Measurements from ENCODE around the gene TRIM33. TPM values are rescaled to one million over a fixed set of nuclear protein-coding genes. Genes with fewer than 3 reads are reported as not detected.
"Not testable (repeated sequence)": the region's sequence is repeated elsewhere in the genome, so short reads cannot be mapped to it uniquely, and the experiment has no call there.

TRIM33 gene
- polyA plus RNA-seq, 1 donor (not counting 4 experiments of a cell fraction or from before 2014, with no cell fraction given) = 26.4 TPM

GRCh38 chr1:114368560-114369255 is 142.3 kb downstream of the TRIM33 start:
- no peak for TF ChIP-seq EZH2 (IDR thresholded peaks at IDR 0.05; ENCODE audit: low read length)
- TF ChIP-seq, protein P1, sequence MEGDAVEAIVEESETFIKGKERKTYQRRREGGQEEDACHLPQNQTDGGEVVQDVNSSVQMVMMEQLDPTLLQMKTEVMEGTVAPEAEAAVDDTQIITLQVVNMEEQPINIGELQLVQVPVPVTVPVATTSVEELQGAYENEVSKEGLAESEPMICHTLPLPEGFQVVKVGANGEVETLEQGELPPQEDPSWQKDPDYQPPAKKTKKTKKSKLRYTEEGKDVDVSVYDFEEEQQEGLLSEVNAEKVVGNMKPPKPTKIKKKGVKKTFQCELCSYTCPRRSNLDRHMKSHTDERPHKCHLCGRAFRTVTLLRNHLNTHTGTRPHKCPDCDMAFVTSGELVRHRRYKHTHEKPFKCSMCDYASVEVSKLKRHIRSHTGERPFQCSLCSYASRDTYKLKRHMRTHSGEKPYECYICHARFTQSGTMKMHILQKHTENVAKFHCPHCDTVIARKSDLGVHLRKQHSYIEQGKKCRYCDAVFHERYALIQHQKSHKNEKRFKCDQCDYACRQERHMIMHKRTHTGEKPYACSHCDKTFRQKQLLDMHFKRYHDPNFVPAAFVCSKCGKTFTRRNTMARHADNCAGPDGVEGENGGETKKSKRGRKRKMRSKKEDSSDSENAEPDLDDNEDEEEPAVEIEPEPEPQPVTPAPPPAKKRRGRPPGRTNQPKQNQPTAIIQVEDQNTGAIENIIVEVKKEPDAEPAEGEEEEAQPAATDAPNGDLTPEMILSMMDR (optimal IDR thresholded peaks at IDR 0.05 in 1 of 3, IDR thresholded peaks at IDR 0.05 in 1 of 3, conservative IDR thresholded peaks at IDR 0.05 in 1 of 3; ENCODE audit: extremely low read depth in 1 of 3, insufficient read depth in 2 of 3, low read length in 3 of 3) = no peak
- Histone ChIP-seq H3K27ac (ENCODE audit: control insufficient read depth, insufficient read depth, low read length) (no peak overlapping the region), H3K4me1 (ENCODE audit: control insufficient read depth, extremely low read depth, insufficient read depth, low read length) (no peaks in the 10 kb centered on the region), H4K20me1 (ENCODE audit: control insufficient read depth, extremely low read depth, insufficient read depth, low read length) (no peaks in the 10 kb centered on the region), H3K27me3 (ENCODE audit: control insufficient read depth, extremely low read depth, insufficient read depth, low read length) (no peaks in the 10 kb centered on the region), H3K79me2 (ENCODE audit: control insufficient read depth, insufficient read depth, low read length) (no peaks in the 10 kb centered on the region), H3K9ac (ENCODE audit: control insufficient read depth, extremely low read depth, insufficient read depth, low read length) (no peak overlapping the region), H3K4me2 (ENCODE audit: control insufficient read depth, extremely low read depth, insufficient read depth, low read depth, low read length) (no peak overlapping the region), H3K9me1 (ENCODE audit: control insufficient read depth, extremely low read depth, insufficient read depth, low read length) (no peaks in the 10 kb centered on the region), H2AFZ (ENCODE audit: control insufficient read depth, low read length) (no peak overlapping the region), H3K9me3 (ENCODE audit: control insufficient read depth, low read depth, low read length) (peaks cover 3% of the 10 kb centered on the region), H3K36me3 (ENCODE audit: control insufficient read depth in 2 of 2, extremely low read depth in 1 of 2, insufficient read depth in 2 of 2, low read length in 2 of 2) (no peaks in the 10 kb centered on the region), H3K4me3 (ENCODE audit: control insufficient read depth in 2 of 3, extremely low read depth in 1 of 3, insufficient read depth in 2 of 3, low read depth in 1 of 3, low read length in 3 of 3) (no peak overlapping the region)
- dilution Hi-C loops (cut with MboI; ENCODE audit: extremely low pct_ligation_motif_present, low sequenced_read_pairs) = no loop called here
- FAIRE-seq (no peak), DNase-seq (ENCODE audit: low read depth, low spot score) (no peak)

- no peaks in the 10 kb centered on the region for H3K4me1 ChIP-seq (ENCODE audit: control insufficient read depth, extremely low read depth, insufficient read depth, low read length)
- no peak overlapping the region for H2AFZ ChIP-seq (ENCODE audit: control insufficient read depth, low read length)
- dilution Hi-C loops (cut with MboI; ENCODE audit: extremely low pct_ligation_motif_present, low sequenced_read_pairs) = no loop called here
- H3K9me1 ChIP-seq (ENCODE audit: control insufficient read depth, extremely low read depth, insufficient read depth, low read length) = no peaks in the 10 kb centered on the region
- H3K27me3 ChIP-seq (ENCODE audit: control insufficient read depth, extremely low read depth, insufficient read depth, low read length) = no peaks in the 10 kb centered on the region
- H3K9me3 ChIP-seq (ENCODE audit: control insufficient read depth, low read depth, low read length) = peaks cover 3% of the 10 kb centered on the region
- FAIRE-seq (no peak), DNase-seq (ENCODE audit: low read depth, low spot score) (no peak)
- no peak overlapping the region for H3K9ac ChIP-seq (ENCODE audit: control insufficient read depth, extremely low read depth, insufficient read depth, low read length)
- H3K79me2 ChIP-seq (ENCODE audit: control insufficient read depth, insufficient read depth, low read length) = no peaks in the 10 kb centered on the region
- no peak overlapping the region for H3K27ac ChIP-seq (ENCODE audit: control insufficient read depth, insufficient read depth, low read length)
- no peak for TF ChIP-seq EZH2 (IDR thresholded peaks at IDR 0.05; ENCODE audit: low read length)
- TF ChIP-seq, protein P1 (optimal IDR thresholded peaks at IDR 0.05 in 1 of 3, IDR thresholded peaks at IDR 0.05 in 1 of 3, conservative IDR thresholded peaks at IDR 0.05 in 1 of 3; ENCODE audit: extremely low read depth in 1 of 3, insufficient read depth in 2 of 3, low read length in 3 of 3) = no peak
- H3K4me3 ChIP-seq (ENCODE audit: control insufficient read depth in 2 of 3, extremely low read depth in 1 of 3, insufficient read depth in 2 of 3, low read depth in 1 of 3, low read length in 3 of 3) = no peak overlapping the region
- no peaks in the 10 kb centered on the region for H4K20me1 ChIP-seq (ENCODE audit: control insufficient read depth, extremely low read depth, insufficient read depth, low read length)
- no peak overlapping the region for H3K4me2 ChIP-seq (ENCODE audit: control insufficient read depth, extremely low read depth, insufficient read depth, low read depth, low read length)
- H3K36me3 ChIP-seq (ENCODE audit: control insufficient read depth in 2 of 2, extremely low read depth in 1 of 2, insufficient read depth in 2 of 2, low read length in 2 of 2) = no peaks in the 10 kb centered on the region
These were observed 143.2 kb downstream of the TRIM33 start for GRCh38 chr1:114367810-114368209.

GRCh38 chr1:114363230-114363629 is 147.8 kb downstream of the TRIM33 start:
- H3K9me3 ChIP-seq (ENCODE audit: control insufficient read depth, low read depth, low read length); H3K27me3 ChIP-seq (ENCODE audit: control insufficient read depth, extremely low read depth, insufficient read depth, low read length); H3K9ac ChIP-seq (ENCODE audit: control insufficient read depth, extremely low read depth, insufficient read depth, low read length); H3K4me3 ChIP-seq (ENCODE audit: control insufficient read depth in 2 of 3, extremely low read depth in 1 of 3, insufficient read depth in 2 of 3, low read depth in 1 of 3, low read length in 3 of 3); dilution Hi-C loops (cut with MboI; ENCODE audit: extremely low pct_ligation_motif_present, low sequenced_read_pairs); H3K4me2 ChIP-seq (ENCODE audit: control insufficient read depth, extremely low read depth, insufficient read depth, low read depth, low read length); H3K27ac ChIP-seq (ENCODE audit: control insufficient read depth, insufficient read depth, low read length); H3K36me3 ChIP-seq (ENCODE audit: control insufficient read depth in 2 of 2, extremely low read depth in 1 of 2, insufficient read depth in 2 of 2, low read length in 2 of 2); H3K9me1 ChIP-seq (ENCODE audit: control insufficient read depth, extremely low read depth, insufficient read depth, low read length); H3K4me1 ChIP-seq (ENCODE audit: control insufficient read depth, extremely low read depth, insufficient read depth, low read length); H2AFZ ChIP-seq (ENCODE audit: control insufficient read depth, low read length); H4K20me1 ChIP-seq (ENCODE audit: control insufficient read depth, extremely low read depth, insufficient read depth, low read length); FAIRE-seq; DNase-seq (ENCODE audit: low read depth, low spot score); H3K79me2 ChIP-seq (ENCODE audit: control insufficient read depth, insufficient read depth, low read length): not testable (repeated sequence)
